SK-N-MC (cell line): Measurements from ENCODE around the gene CLECL1.

ENCODE experiments used
- EZH2 ChIP-seq: fragments of 200-600 bp; sonication (generic); IDR thresholded peaks from one replicate; pipeline ENCODE4 v1.6.1; 2017; ENCODE audit warnings: antibody characterized with exemption
- FOXP2 ChIP-seq: optimal IDR thresholded peaks from 2 replicates; pipeline ENCODE3; 2011; ENCODE audit warnings: mild to moderate bottlenecking, moderate library complexity; ENCODE audit not compliant: insufficient read depth; ENCODE audit errors: extremely low read length, control extremely low read depth
- POLR2AphosphoS5 ChIP-seq: IDR thresholded peaks from 2 replicates; pipeline ENCODE4 v1.6.1; 2012; ENCODE audit warnings: mild to moderate bottlenecking, low read depth, low read length, borderline replicate concordance

GRCh38 chr12:9749640-9750039 is 16.7 kb upstream of the CLECL1 start:
- TF ChIP-seq EZH2 (no peak), POLR2AphosphoS5 (no peak), FOXP2 (no peak)
